Duodenal mucosa (tissue), 2 donors: Measurements from ENCODE around the gene SFTPA1.
"Not testable (repeated sequence)": the region's sequence is repeated elsewhere in the genome, so short reads cannot be mapped to it uniquely, and the experiment has no call there.

ENCODE experiments used
- H3K27ac ChIP-seq: one replicate; pipeline ENCODE4 v1.7.0; 2013; ENCODE audit warnings: low read depth, low read length
- H3K27me3 ChIP-seq, 2 donors: one replicate each; pipeline ENCODE4 v1.7.0; 2013; ENCODE audit warnings: low read length in 2 of 2, control low read depth in 1 of 2; ENCODE audit not compliant: insufficient read depth in 2 of 2, control insufficient read depth in 1 of 2
- H3K36me3 ChIP-seq, 2 donors: one replicate each; pipeline ENCODE4 v1.7.0; 2013; ENCODE audit warnings: low read length in 2 of 2, control low read depth in 1 of 2; ENCODE audit not compliant: insufficient read depth in 2 of 2, control insufficient read depth in 1 of 2
- H3K4me1 ChIP-seq, 2 donors: one replicate each; pipeline ENCODE4 v1.7.0; 2013; ENCODE audit warnings: low read length in 2 of 2, control low read depth in 1 of 2; ENCODE audit not compliant: insufficient read depth in 2 of 2, control insufficient read depth in 1 of 2
- H3K4me3 ChIP-seq, 2 donors: one replicate each; pipeline ENCODE4 v1.7.0; 2013; ENCODE audit warnings: low read length in 2 of 2, low read depth in 1 of 2
- H3K9ac ChIP-seq, 2 donors: one replicate each; pipeline ENCODE4 v1.7.0; 2013; ENCODE audit warnings: low read length in 2 of 2, low read depth in 1 of 2
- H3K9me3 ChIP-seq, 2 donors: one replicate each; pipeline ENCODE4 v1.7.0; 2013; ENCODE audit warnings: low read length in 2 of 2, control low read depth in 1 of 2; ENCODE audit not compliant: control insufficient read depth in 1 of 2

Gene SFTPA1

DNA sequence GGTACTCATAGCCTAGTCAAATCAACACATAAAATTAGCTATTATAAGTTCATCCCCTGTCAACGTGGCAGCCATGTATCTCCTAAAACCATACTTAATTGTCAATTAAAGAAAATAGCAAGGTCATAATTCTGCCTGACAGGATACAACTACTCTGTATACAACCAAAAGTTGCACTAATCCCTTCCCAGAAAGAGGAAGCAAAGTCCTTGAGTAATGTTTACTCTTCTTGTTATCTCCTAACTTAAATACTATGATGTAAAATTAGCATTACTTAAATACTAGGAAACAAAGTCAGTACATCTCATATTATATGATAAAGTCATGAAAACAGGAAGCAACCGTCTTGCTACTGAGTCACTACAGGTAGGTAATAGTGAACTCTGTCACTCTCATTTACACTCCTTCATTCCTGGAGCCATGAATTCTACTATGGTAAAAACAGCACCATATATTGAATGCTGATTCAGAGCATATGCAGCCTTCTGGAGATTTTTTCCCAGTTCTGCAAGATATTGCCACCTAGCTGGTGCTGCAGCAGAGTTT is 26.0 kb downstream of the SFTPA1 start:
- H3K9me3 ChIP-seq, H3K4me1 ChIP-seq, H3K27me3 ChIP-seq, H3K27ac ChIP-seq, H3K4me3 ChIP-seq, H3K9ac ChIP-seq, H3K36me3 ChIP-seq: not testable (repeated sequence)

DNA sequence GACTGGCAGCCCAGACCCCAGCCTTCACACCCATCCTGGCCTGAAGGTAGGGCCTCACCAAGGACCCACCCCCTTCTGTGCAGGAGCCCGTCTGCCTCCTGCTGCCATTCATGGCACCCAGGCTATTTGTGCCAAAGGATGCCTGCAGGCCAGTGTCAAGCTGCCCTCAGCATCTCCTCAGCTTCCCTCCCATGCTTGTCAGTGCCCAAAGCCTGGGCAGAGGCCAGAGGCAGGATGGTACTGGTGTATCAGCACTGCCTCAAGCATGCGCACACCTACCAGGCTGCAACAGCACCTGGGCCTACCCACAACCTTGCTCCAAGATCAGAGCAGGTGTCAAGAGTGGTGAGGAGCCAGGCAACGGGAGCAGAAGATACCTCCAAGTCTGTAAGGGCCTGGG is 27.6 kb downstream of the SFTPA1 start:
- Histone ChIP-seq H3K27ac (no peak overlapping the region), H3K36me3 (no peaks in the 10 kb centered on the region), H3K9me3 (no peaks in the 10 kb centered on the region), H3K9ac (no peak overlapping the region), H3K27me3 (no peaks in the 10 kb centered on the region), H3K4me3 (no peak overlapping the region), H3K4me1 (no peaks in the 10 kb centered on the region)

DNA sequence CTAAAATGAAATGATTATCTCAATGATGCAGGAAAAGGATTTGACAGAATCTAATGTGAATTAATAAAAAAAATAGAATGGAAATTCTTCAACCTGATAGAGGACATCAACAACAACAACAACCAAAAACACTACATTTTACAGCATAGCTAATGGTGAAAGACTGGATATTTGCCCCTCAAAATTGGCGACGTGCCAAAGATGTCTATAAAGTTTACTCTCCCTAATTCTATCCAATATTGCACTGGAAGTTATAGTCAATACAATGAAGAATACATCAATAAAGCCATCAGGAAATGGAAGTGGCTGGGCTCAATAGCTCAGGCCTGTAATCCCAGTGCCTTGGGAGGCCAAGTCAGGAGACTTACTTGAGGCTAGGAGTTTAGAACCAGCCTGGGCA is 42.0 kb downstream of the SFTPA1 start:
- not testable (repeated sequence) for H3K9ac ChIP-seq, H3K9me3 ChIP-seq, H3K27me3 ChIP-seq, H3K36me3 ChIP-seq, H3K4me3 ChIP-seq, H3K4me1 ChIP-seq, H3K27ac ChIP-seq

DNA sequence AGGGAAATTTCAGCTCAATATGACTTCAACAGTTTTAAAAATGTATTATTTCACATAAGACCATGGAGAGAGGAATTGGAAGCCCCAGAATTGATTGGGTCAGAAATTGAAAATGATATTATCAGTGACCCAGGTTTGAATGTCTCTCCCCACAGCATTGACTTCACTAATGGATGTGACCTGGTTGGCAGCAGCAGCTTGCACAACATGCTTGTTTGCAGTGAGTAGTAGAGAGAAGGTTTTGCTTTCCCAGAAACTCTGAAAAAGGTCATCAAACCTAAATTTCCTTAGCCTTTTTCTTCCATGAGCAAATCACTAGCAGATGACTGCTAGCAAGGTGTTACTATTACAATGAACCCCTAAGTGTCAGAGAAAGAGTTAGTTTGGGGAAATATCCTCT is 52.5 kb downstream of the SFTPA1 start:
- not testable (repeated sequence) for H3K4me3 ChIP-seq, H3K27ac ChIP-seq, H3K36me3 ChIP-seq, H3K4me1 ChIP-seq, H3K9me3 ChIP-seq, H3K9ac ChIP-seq, H3K27me3 ChIP-seq

DNA sequence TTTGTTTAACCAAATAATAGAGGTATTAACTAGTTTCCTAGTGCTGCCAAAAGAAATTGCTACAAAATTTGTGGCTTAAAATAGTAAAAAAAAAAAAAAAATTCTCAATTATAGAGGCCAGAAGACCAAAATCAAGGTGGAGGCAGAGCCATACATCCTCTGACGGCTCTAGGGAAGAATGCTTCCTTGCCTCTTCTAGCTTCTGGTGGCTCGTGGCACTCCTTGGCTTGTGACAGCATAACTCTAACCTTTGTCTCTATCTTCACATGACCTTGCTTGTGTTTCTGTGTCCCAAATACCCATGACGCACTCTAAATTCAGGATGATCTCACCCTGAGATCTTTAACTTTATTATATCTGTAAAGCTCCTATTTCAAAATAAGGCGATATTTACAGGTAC is 53.9 kb downstream of the SFTPA1 start:
- not testable (repeated sequence) for H3K36me3 ChIP-seq, H3K9me3 ChIP-seq, H3K9ac ChIP-seq, H3K27me3 ChIP-seq, H3K27ac ChIP-seq, H3K4me3 ChIP-seq, H3K4me1 ChIP-seq
